Astrocyte (in vitro differentiated cells and primary cell): Measurements from ENCODE around the gene ULBP2. TPM values are rescaled to one million over a fixed set of nuclear protein-coding genes. Genes with fewer than 3 reads are reported as not detected.
"Not testable (repeated sequence)": the region's sequence is repeated elsewhere in the genome, so short reads cannot be mapped to it uniquely, and the experiment has no call there.

Source experiments
- DNase-seq: peaks from one replicate; pipeline ENCODE4 v3.0.0-alpha.2; 2010; ENCODE audit warnings: low read depth
- FAIRE-seq: peaks from 2 replicates; lab custom pipeline; 2011; peaks lifted over from hg19 to GRCh38; lab: Jason Lieb, UNC
- H2AFZ ChIP-seq: 2 replicates; pipeline ENCODE4 v1.6.0; 2012; ENCODE audit warnings: low read depth, low read length, inconsistent platforms
- H3K27ac ChIP-seq: 2 replicates; pipeline ENCODE4 v1.5.1; 2011; ENCODE audit warnings: low read depth, low read length, inconsistent platforms
- H3K27me3 ChIP-seq: 2 replicates; pipeline ENCODE4 v1.6.0; 2011; ENCODE audit warnings: low read length, inconsistent platforms; ENCODE audit not compliant: insufficient read depth
- H3K36me3 ChIP-seq: 2 replicates; pipeline ENCODE4 v1.5.1; 2011; ENCODE audit warnings: low read length, inconsistent platforms; ENCODE audit not compliant: insufficient read depth
- H3K4me1 ChIP-seq: 2 replicates; pipeline ENCODE4 v1.5.1; 2011; ENCODE audit warnings: low read length, inconsistent platforms; ENCODE audit not compliant: insufficient read depth
- H3K4me2 ChIP-seq: 2 replicates; pipeline ENCODE4 v1.6.0; 2012; ENCODE audit warnings: low read length, inconsistent platforms
- H3K4me3 ChIP-seq: 2 replicates; pipeline ENCODE4 v1.5.1; 2011; ENCODE audit warnings: low read depth, mild to moderate bottlenecking, low read length, inconsistent platforms; ENCODE audit not compliant: insufficient read depth
- H3K79me2 ChIP-seq: 2 replicates; pipeline ENCODE4 v1.6.0; 2012; ENCODE audit warnings: mild to moderate bottlenecking, low read length, inconsistent platforms; ENCODE audit not compliant: insufficient read depth
- H3K9ac ChIP-seq: 2 replicates; pipeline ENCODE4 v1.6.0; 2012; ENCODE audit warnings: mild to moderate bottlenecking, low read length, inconsistent platforms
- H3K9me3 ChIP-seq: 2 replicates; pipeline ENCODE4 v1.5.1; 2012; ENCODE audit warnings: low read depth, mild to moderate bottlenecking, low read length, inconsistent platforms; ENCODE audit not compliant: insufficient read depth
- H4K20me1 ChIP-seq: 2 replicates; pipeline ENCODE4 v1.6.0; 2012; ENCODE audit warnings: low read length, inconsistent platforms; ENCODE audit not compliant: insufficient read depth
- H3K27ac Mint-ChIP-seq: one replicate; pipeline ENCODE4 v1.8.0; 2021; ENCODE audit warnings: mild to moderate bottlenecking, mixed read lengths; ENCODE audit not compliant: unreplicated experiment
- H3K27me3 Mint-ChIP-seq: one replicate; pipeline ENCODE4 v1.8.0; 2021; ENCODE audit warnings: low read depth, mixed read lengths; ENCODE audit not compliant: unreplicated experiment
- H3K36me3 Mint-ChIP-seq: one replicate; pipeline ENCODE4 v1.8.0; 2021; ENCODE audit warnings: low read depth, mixed read lengths; ENCODE audit not compliant: unreplicated experiment
- H3K4me1 Mint-ChIP-seq: one replicate; pipeline ENCODE4 v1.8.0; 2021; ENCODE audit warnings: low read depth, mixed read lengths; ENCODE audit not compliant: unreplicated experiment
- H3K4me3 Mint-ChIP-seq: one replicate; pipeline ENCODE4 v1.8.0; 2021; ENCODE audit warnings: mild to moderate bottlenecking, moderate library complexity, mixed read lengths; ENCODE audit not compliant: unreplicated experiment
- H3K9me3 Mint-ChIP-seq: one replicate; pipeline ENCODE4 v1.8.0; 2021; ENCODE audit warnings: mild to moderate bottlenecking, mixed read lengths; ENCODE audit not compliant: unreplicated experiment
- EZH2 ChIP-seq: IDR thresholded peaks from 2 replicates; pipeline ENCODE4 v1.6.1; 2012; ENCODE audit warnings: mild to moderate bottlenecking, low read length, inconsistent platforms; ENCODE audit not compliant: insufficient read depth
- total RNA-seq: library from RNA; stranded (reverse); gene quantifications from 2 replicates; pipeline ENCODE4 v1.2.1, GENCODE V29; 2021
- TF ChIP-seq, protein P1 (sequence below): IDR thresholded peaks from 2 replicates; pipeline ENCODE4 v1.5.1; 2011; ENCODE audit warnings: low read depth, mild to moderate bottlenecking, inconsistent platforms, low read length, moderate library complexity; ENCODE audit not compliant: insufficient read depth

The ULBP2 gene
- total RNA-seq, 1 donor from 2014 or later: 7.3 TPM

DNA sequence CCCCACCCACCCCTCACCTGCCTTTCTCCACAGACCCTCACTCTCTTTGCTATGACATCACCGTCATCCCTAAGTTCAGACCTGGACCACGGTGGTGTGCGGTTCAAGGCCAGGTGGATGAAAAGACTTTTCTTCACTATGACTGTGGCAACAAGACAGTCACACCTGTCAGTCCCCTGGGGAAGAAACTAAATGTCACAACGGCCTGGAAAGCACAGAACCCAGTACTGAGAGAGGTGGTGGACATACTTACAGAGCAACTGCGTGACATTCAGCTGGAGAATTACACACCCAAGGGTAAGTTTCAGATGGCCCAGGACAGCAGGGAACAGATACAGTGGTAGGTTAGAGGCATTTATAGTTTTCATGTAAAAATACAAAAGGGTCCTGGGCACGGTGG, 3.5 kb downstream of the ULBP2 start:
- not testable (repeated sequence) for FAIRE-seq, H3K9me3 Mint-ChIP-seq, H2AFZ ChIP-seq, H3K9me3 ChIP-seq, H3K9ac ChIP-seq, H3K4me1 ChIP-seq, H3K36me3 ChIP-seq, DNase-seq, H3K27ac ChIP-seq, H3K79me2 ChIP-seq, H3K36me3 Mint-ChIP-seq, H3K4me3 Mint-ChIP-seq, H4K20me1 ChIP-seq, H3K4me2 ChIP-seq, H3K4me1 Mint-ChIP-seq, H3K27ac Mint-ChIP-seq, H3K4me3 ChIP-seq
- peaks cover 66% of the 10 kb centered on the region for H3K27me3 Mint-ChIP-seq
- H3K27me3 ChIP-seq: peaks cover 14% of the 10 kb centered on the region

DNA sequence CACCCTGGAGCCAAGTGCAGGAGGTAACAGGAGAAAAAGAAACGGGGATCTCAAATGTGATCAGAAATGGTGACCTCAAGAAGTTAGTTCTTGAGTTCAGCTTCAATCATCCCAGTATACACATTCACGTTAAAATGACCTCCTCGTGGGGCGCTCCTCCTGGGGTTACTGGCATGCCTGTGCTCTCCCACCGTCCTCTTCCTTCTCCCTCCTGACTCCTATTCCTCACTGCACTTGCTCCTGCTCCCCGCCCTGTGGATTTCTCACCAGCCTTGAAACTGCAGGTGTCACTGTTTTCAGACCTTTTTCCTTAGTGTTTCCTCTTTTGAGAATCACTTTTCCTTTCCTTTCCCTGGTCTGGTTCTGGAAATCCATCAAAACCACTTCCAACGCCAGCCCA, 4.8 kb downstream of the ULBP2 start:
- not testable (repeated sequence) for H3K4me1 ChIP-seq, H3K36me3 Mint-ChIP-seq, H3K36me3 ChIP-seq, H3K79me2 ChIP-seq, H3K4me1 Mint-ChIP-seq, H3K27ac ChIP-seq, H3K27ac Mint-ChIP-seq, H4K20me1 ChIP-seq, H3K4me3 Mint-ChIP-seq, DNase-seq, H3K9ac ChIP-seq, H3K4me3 ChIP-seq, H2AFZ ChIP-seq, H3K4me2 ChIP-seq, H3K9me3 ChIP-seq, FAIRE-seq, H3K9me3 Mint-ChIP-seq
- peaks cover 16% of the 10 kb centered on the region for H3K27me3 ChIP-seq
- peaks cover 69% of the 10 kb centered on the region for H3K27me3 Mint-ChIP-seq

DNA sequence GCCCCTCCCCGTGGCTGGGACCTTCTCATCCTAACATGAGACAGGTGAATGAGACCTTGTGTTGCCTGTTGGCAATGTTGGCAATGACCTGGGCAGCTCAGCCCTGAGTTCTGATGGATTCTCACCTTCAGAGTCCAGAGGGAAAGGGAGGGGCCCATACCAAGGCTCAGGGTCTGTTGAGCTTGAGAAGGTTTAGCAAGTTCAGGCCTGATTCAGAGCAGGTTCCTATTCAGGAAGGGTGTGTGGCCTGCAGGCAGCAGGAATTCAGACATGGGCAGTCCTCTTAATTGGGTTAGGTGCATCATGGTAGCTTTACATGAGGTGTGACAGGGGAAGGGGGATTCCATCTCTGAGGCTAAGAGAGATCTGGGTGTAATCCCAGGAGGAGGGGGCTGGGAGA, 5.7 kb downstream of the ULBP2 start:
- not testable (repeated sequence) for H3K9ac ChIP-seq, H3K36me3 ChIP-seq, H3K27ac Mint-ChIP-seq, H2AFZ ChIP-seq, H3K4me3 Mint-ChIP-seq, H3K9me3 ChIP-seq, H3K4me1 ChIP-seq, FAIRE-seq, H3K79me2 ChIP-seq, H3K9me3 Mint-ChIP-seq, H3K36me3 Mint-ChIP-seq, H3K4me3 ChIP-seq, DNase-seq, H3K4me1 Mint-ChIP-seq, H4K20me1 ChIP-seq, H3K27ac ChIP-seq, H3K4me2 ChIP-seq
- peaks cover 25% of the 10 kb centered on the region for H3K27me3 ChIP-seq
- peaks cover 74% of the 10 kb centered on the region for H3K27me3 Mint-ChIP-seq

DNA sequence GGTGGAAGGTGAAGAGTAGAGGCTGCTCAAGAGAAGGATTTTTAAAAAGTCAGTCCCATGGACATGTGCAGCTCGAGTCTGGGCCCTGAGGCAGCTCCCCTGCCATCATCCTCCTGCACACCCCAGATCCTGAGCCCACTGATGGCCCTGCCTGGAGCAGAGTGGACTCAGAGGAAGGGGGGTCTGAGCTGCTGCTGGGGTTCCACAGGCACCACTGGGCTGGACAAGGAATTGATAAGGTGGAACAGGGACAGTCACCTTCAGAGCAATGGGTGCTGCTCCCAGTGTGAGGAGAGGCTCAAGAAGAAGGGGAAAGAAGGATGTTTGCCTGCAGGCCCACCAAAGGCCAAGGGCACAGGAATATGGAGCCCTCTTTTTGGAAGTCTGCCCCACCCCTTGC, 6.2 kb downstream of the ULBP2 start:
- H3K4me3 ChIP-seq: no peak overlapping the region
- H3K27me3 ChIP-seq: peaks cover 30% of the 10 kb centered on the region
- no peak overlapping the region for H3K27ac Mint-ChIP-seq
- H3K79me2 ChIP-seq: no peaks in the 10 kb centered on the region
- H3K36me3 ChIP-seq: no peaks in the 10 kb centered on the region
- H3K9ac ChIP-seq: no peak overlapping the region
- TF ChIP-seq EZH2: no peak
- TF ChIP-seq, protein P1, sequence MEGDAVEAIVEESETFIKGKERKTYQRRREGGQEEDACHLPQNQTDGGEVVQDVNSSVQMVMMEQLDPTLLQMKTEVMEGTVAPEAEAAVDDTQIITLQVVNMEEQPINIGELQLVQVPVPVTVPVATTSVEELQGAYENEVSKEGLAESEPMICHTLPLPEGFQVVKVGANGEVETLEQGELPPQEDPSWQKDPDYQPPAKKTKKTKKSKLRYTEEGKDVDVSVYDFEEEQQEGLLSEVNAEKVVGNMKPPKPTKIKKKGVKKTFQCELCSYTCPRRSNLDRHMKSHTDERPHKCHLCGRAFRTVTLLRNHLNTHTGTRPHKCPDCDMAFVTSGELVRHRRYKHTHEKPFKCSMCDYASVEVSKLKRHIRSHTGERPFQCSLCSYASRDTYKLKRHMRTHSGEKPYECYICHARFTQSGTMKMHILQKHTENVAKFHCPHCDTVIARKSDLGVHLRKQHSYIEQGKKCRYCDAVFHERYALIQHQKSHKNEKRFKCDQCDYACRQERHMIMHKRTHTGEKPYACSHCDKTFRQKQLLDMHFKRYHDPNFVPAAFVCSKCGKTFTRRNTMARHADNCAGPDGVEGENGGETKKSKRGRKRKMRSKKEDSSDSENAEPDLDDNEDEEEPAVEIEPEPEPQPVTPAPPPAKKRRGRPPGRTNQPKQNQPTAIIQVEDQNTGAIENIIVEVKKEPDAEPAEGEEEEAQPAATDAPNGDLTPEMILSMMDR: no peak
- H3K27ac ChIP-seq: no peak overlapping the region
- no peak overlapping the region for H3K4me2 ChIP-seq
- no peaks in the 10 kb centered on the region for H4K20me1 ChIP-seq
- H3K9me3 ChIP-seq: no peaks in the 10 kb centered on the region
- peaks cover 7% of the 10 kb centered on the region for H3K36me3 Mint-ChIP-seq
- H3K4me1 Mint-ChIP-seq: no peaks in the 10 kb centered on the region
- no peaks in the 10 kb centered on the region for H3K4me1 ChIP-seq
- H2AFZ ChIP-seq: no peak overlapping the region
- DNase-seq: no peak
- no peak for FAIRE-seq
- H3K27me3 Mint-ChIP-seq: peaks cover 74% of the 10 kb centered on the region
- no peak overlapping the region for H3K4me3 Mint-ChIP-seq
- H3K9me3 Mint-ChIP-seq: peaks cover 9% of the 10 kb centered on the region
